C4-2B (cell line): ENCODE measurements around the gene ACR.
A peak's percentile ranks its signal among the peaks of the same experiment; 100 is the strongest.

ENCODE experiments used
- CTCF ChIP-seq: fragments of 450-650 bp; conservative IDR thresholded peaks from 2 replicates; pipeline ENCODE4 v1.5.1; 2017; ENCODE audit warnings: mild to moderate bottlenecking
- ZFX ChIP-seq: fragments of 450-650 bp; IDR thresholded peaks from 2 replicates; pipeline ENCODE4 v1.6.1; 2017

GRCh38 chr22:50731811-50732624 is 6.0 kb upstream of the ACR start:
- TF ChIP-seq CTCF (peak; percentile 96), ZFX (no peak)
